H9 (cell line): Measurements from ENCODE around the gene HACL1. TPM values are rescaled to one million over a fixed set of nuclear protein-coding genes. Genes with fewer than 3 reads are reported as not detected.

Experiments
- DNase-seq: peaks from one replicate; pipeline ENCODE4 v3.0.0-alpha.2; 2017
- H2AFZ ChIP-seq: one replicate; pipeline ENCODE4 v1.6.1; 2013; ENCODE audit warnings: mild to moderate bottlenecking, low read length, control low read depth, moderate library complexity
- H2AK5ac ChIP-seq: 2 replicates; pipeline ENCODE4 v1.6.1; 2013; ENCODE audit warnings: low read length, control low read depth, mixed read lengths; ENCODE audit not compliant: insufficient read length
- H2BK120ac ChIP-seq: one replicate; pipeline ENCODE4 v1.6.1; 2013; ENCODE audit warnings: low read depth, mild to moderate bottlenecking, low read length, control low read depth, inconsistent platforms; ENCODE audit not compliant: poor library complexity, severe bottlenecking
- H2BK12ac ChIP-seq: 2 replicates; pipeline ENCODE4 v1.6.1; 2013; ENCODE audit warnings: low read length, control low read depth, mixed read lengths, low read depth; ENCODE audit not compliant: insufficient read length
- H2BK15ac ChIP-seq: 2 replicates; pipeline ENCODE4 v1.6.1; 2013; ENCODE audit warnings: low read depth, low read length, control low read depth
- H2BK20ac ChIP-seq: one replicate; pipeline ENCODE4 v1.6.1; 2013; ENCODE audit warnings: low read depth, mild to moderate bottlenecking, low read length, control low read depth, inconsistent platforms; ENCODE audit not compliant: poor library complexity, severe bottlenecking
- H2BK5ac ChIP-seq: 2 replicates; pipeline ENCODE4 v1.6.1; 2013; ENCODE audit warnings: low read length, control low read depth, mixed read lengths; ENCODE audit not compliant: insufficient read length
- H3K14ac ChIP-seq: 2 replicates; pipeline ENCODE4 v1.6.1; 2013; ENCODE audit warnings: low read length, control low read depth; ENCODE audit not compliant: insufficient read depth
- H3K18ac ChIP-seq: 2 replicates; pipeline ENCODE4 v1.6.1; 2013; ENCODE audit warnings: low read depth, mild to moderate bottlenecking, mixed read lengths, low read length, control low read depth; ENCODE audit not compliant: insufficient read length
- H3K23ac ChIP-seq: 2 replicates; pipeline ENCODE4 v1.6.1; 2013; ENCODE audit warnings: low read length, control low read depth, mixed read lengths, low read depth; ENCODE audit not compliant: insufficient read length
- H3K23me2 ChIP-seq: 2 replicates; pipeline ENCODE4 v1.6.1; 2013; ENCODE audit warnings: low read depth, mild to moderate bottlenecking, mixed read lengths, low read length, control low read depth; ENCODE audit not compliant: insufficient read length, poor library complexity, severe bottlenecking
- H3K27ac ChIP-seq: 2 replicates; pipeline ENCODE4 v1.5.1; 2013; ENCODE audit warnings: low read length, control low read depth, mixed read lengths, low read depth; ENCODE audit not compliant: insufficient read length
- H3K27me3 ChIP-seq: 2 replicates; pipeline ENCODE4 v1.6.1; 2013; ENCODE audit warnings: low read length, control low read depth, inconsistent platforms; ENCODE audit not compliant: insufficient read depth
- H3K4ac ChIP-seq: 2 replicates; pipeline ENCODE4 v1.6.1; 2013; ENCODE audit warnings: low read depth, mild to moderate bottlenecking, control low read depth, inconsistent platforms, low read length, moderate library complexity
- H3K4me1 ChIP-seq: 2 replicates; pipeline ENCODE4 v1.6.1; 2013; ENCODE audit warnings: low read length, control low read depth, inconsistent platforms; ENCODE audit not compliant: insufficient read depth
- H3K4me2 ChIP-seq: 2 replicates; pipeline ENCODE4 v1.6.1; 2013; ENCODE audit warnings: low read length, control low read depth, mixed read lengths; ENCODE audit not compliant: insufficient read length, insufficient read depth
- H3K56ac ChIP-seq: 2 replicates; pipeline ENCODE4 v1.6.1; 2013; ENCODE audit warnings: low read depth, mild to moderate bottlenecking, mixed read lengths, low read length, control low read depth; ENCODE audit not compliant: insufficient read length
- H3K79me1 ChIP-seq: 2 replicates; pipeline ENCODE4 v1.6.1; 2013; ENCODE audit warnings: low read depth, mild to moderate bottlenecking, moderate library complexity, low read length, control low read depth, inconsistent platforms; ENCODE audit not compliant: insufficient read depth, poor library complexity, severe bottlenecking
- H3K79me2 ChIP-seq: 2 replicates; pipeline ENCODE4 v1.6.1; 2013; ENCODE audit warnings: low read length, control low read depth, inconsistent platforms; ENCODE audit not compliant: insufficient read depth
- H3K9ac ChIP-seq: 2 replicates; pipeline ENCODE4 v1.6.1; 2013; ENCODE audit warnings: low read length, control low read depth, mixed read lengths; ENCODE audit not compliant: insufficient read length; ENCODE audit errors: extremely low read depth
- H3K9me3 ChIP-seq: one replicate; pipeline ENCODE4 v1.6.1; 2013; ENCODE audit warnings: low read depth, low read length, inconsistent platforms; ENCODE audit not compliant: control insufficient read depth
- H3T11ph ChIP-seq: one replicate; pipeline ENCODE4 v1.6.1; 2013; ENCODE audit warnings: mild to moderate bottlenecking, low read length, control low read depth, inconsistent platforms
- H4K20me1 ChIP-seq: one replicate; pipeline ENCODE4 v1.6.1; 2013; ENCODE audit not compliant: control insufficient read depth, insufficient read length, insufficient read depth
- H4K5ac ChIP-seq: 2 replicates; pipeline ENCODE4 v1.6.1; 2013; ENCODE audit warnings: low read depth, mild to moderate bottlenecking, mixed read lengths, low read length, control low read depth; ENCODE audit not compliant: insufficient read length
- H4K8ac ChIP-seq: replicated peaks from 2 replicates; pipeline ENCODE4 v1.6.1; 2013; ENCODE audit warnings: low read length, control low read depth, mixed read lengths, low read depth; ENCODE audit not compliant: insufficient read length
- H4K91ac ChIP-seq: 2 replicates; pipeline ENCODE4 v1.6.1; 2013; ENCODE audit warnings: low read depth, mild to moderate bottlenecking, moderate library complexity, mixed read lengths, low read length, control low read depth; ENCODE audit not compliant: insufficient read length
- H3K27ac Mint-ChIP-seq, 3 experiments: 2 replicates in 2 of 3; 3 replicates in 1 of 3; pipeline ENCODE4 v1.8.0; 2020 to 2021; ENCODE audit warnings: mixed read lengths in 3 of 3, mild to moderate bottlenecking in 1 of 3, moderate library complexity in 1 of 3
- H3K27me3 Mint-ChIP-seq: 2 replicates; pipeline ENCODE4 v1.8.0; 2021; ENCODE audit warnings: low read depth, mild to moderate bottlenecking, moderate library complexity, mixed read lengths
- H3K36me3 Mint-ChIP-seq, 3 experiments: 2 replicates in 2 of 3; 3 replicates in 1 of 3; pipeline ENCODE4 v1.8.0; 2020 to 2021; ENCODE audit warnings: low read depth in 3 of 3, mixed read lengths in 3 of 3; ENCODE audit not compliant: insufficient read depth in 1 of 3
- H3K4me1 Mint-ChIP-seq, 2 experiments: 2 replicates each; pipeline ENCODE4 v1.8.0; 2020; ENCODE audit warnings: mixed read lengths in 2 of 2
- H3K4me3 Mint-ChIP-seq, 2 experiments: 2 replicates in 1 of 2; 3 replicates in 1 of 2; pipeline ENCODE4 v1.8.0; 2020 to 2021; ENCODE audit warnings: mild to moderate bottlenecking in 2 of 2, mixed read lengths in 2 of 2, moderate library complexity in 1 of 2
- H3K9me3 Mint-ChIP-seq, 2 experiments: 2 replicates in 1 of 2; 3 replicates in 1 of 2; pipeline ENCODE4 v1.8.0; 2020; ENCODE audit warnings: mild to moderate bottlenecking in 2 of 2, mixed read lengths in 2 of 2, moderate library complexity in 1 of 2
- WGBS: extraction: QIAGEN DNeasy Blood & Tissue Kit; methylation state at CpG from one replicate; pipeline ENCODE4 v1.1.7; 2013; ENCODE audit warnings: missing lambda C conversion rate, low lambda C conversion rate, mixed read lengths; ENCODE audit not compliant: insufficient read length; ENCODE audit errors: extremely low coverage; 5-methylcytosine and 5-hydroxymethylcytosine counted together
- total RNA-seq: library from RNA; stranded (reverse); gene quantifications from 2 replicates; pipeline ENCODE4 v1.2.1, GENCODE V29; 2021
- TF ChIP-seq, protein P1 (sequence below): fragments of 200-600 bp; sonication (generic); conservative IDR thresholded peaks from 3 replicates; pipeline ENCODE4 v1.8.0; 2021; ENCODE audit warnings: antibody characterized with exemption, mild to moderate bottlenecking

The HACL1 gene
- total RNA-seq, 1 experiment from 2014 or later: 52.6 TPM

DNA sequence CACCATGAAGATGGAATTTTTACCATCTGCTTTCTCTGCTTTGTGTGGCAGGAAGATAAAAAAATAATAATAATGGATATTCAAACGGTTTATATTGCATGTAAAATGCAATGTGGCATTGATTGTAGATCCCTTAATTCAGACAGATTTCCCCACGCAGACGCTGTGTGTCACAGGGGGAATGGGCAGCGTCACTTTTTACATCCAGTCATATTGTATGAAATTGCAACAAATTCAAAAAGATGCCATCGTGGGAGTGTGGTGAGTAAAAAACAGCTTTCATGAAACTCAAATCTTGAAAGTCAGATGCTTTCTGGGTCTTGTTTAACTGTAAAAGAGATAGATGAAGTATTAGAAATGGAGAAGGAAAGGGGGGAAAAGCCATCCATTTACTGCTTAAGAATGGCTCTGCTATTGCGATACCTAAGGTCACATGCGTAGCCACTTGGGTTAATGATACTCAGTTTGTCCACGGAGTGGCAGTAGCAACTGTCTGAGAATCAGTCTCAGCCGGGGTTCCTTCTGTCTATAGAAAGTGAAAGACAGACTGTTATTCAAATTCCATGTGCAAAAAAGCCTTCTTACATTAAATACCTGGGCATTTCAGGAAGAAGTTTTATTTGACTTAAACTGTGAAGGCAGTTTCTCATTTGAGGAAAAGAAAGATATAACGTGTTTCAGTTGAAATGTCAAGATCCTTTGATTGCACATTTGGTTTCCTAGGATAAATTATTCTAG is 28.7 kb upstream of the HACL1 start:
- H4K20me1 ChIP-seq: no peaks in the 10 kb centered on the region
- H3K27ac ChIP-seq: no peak overlapping the region
- H3K4me1 ChIP-seq: peaks cover 21% of the 10 kb centered on the region
- Mint-ChIP-seq H3K4me3 (no peak overlapping the region), H3K27ac (0 out of 7 replicates have a peak overlapping the region, but pooled peaks of 1 of the 3 experiments have one; percentile 38), H3K27me3 (no peaks in the 10 kb centered on the region), H3K4me1 (peaks cover 53 to 55% of the 10 kb centered on the region in 2 experiments), H3K36me3 (no peaks in the 10 kb centered on the region), H3K9me3 (no peaks in the 10 kb centered on the region)
- no peak overlapping the region for H2BK12ac ChIP-seq
- no peak overlapping the region for H2AK5ac ChIP-seq
- H3K9me3 ChIP-seq: no peaks in the 10 kb centered on the region
- H2BK20ac ChIP-seq: no peak overlapping the region
- H3K23ac ChIP-seq: no peak overlapping the region
- whole genome bisulfite sequencing: no CpG with 5 or more reads among the region's 10 CpGs
- no peaks in the 10 kb centered on the region for H3K23me2 ChIP-seq
- no peak overlapping the region for H2BK15ac ChIP-seq
- H3K9ac ChIP-seq: no peak overlapping the region
- H4K8ac ChIP-seq: no peak overlapping the region
- H3K4me2 ChIP-seq: no peak overlapping the region
- H2AFZ ChIP-seq: no peak overlapping the region
- no peaks in the 10 kb centered on the region for H3K79me2 ChIP-seq
- no peak overlapping the region for H3K14ac ChIP-seq
- no peak overlapping the region for H4K91ac ChIP-seq
- peak; percentile 65 for DNase-seq
- no peak overlapping the region for H4K5ac ChIP-seq
- H3K56ac ChIP-seq: no peak overlapping the region
- H3K4ac ChIP-seq: no peak overlapping the region
- H3T11ph ChIP-seq: no peak overlapping the region
- H3K79me1 ChIP-seq: no peaks in the 10 kb centered on the region
- no peak overlapping the region for H2BK120ac ChIP-seq
- no peak overlapping the region for H3K18ac ChIP-seq
- H3K27me3 ChIP-seq: no peaks in the 10 kb centered on the region
- TF ChIP-seq, protein P1, sequence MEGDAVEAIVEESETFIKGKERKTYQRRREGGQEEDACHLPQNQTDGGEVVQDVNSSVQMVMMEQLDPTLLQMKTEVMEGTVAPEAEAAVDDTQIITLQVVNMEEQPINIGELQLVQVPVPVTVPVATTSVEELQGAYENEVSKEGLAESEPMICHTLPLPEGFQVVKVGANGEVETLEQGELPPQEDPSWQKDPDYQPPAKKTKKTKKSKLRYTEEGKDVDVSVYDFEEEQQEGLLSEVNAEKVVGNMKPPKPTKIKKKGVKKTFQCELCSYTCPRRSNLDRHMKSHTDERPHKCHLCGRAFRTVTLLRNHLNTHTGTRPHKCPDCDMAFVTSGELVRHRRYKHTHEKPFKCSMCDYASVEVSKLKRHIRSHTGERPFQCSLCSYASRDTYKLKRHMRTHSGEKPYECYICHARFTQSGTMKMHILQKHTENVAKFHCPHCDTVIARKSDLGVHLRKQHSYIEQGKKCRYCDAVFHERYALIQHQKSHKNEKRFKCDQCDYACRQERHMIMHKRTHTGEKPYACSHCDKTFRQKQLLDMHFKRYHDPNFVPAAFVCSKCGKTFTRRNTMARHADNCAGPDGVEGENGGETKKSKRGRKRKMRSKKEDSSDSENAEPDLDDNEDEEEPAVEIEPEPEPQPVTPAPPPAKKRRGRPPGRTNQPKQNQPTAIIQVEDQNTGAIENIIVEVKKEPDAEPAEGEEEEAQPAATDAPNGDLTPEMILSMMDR: peak; percentile 78
- H2BK5ac ChIP-seq: no peak overlapping the region
